Measurements from ENCODE around the gene PCDH20. TPM values are rescaled to one million over a fixed set of nuclear protein-coding genes. Genes with fewer than 3 reads are reported as not detected.

PCDH20 gene
- total and polyA plus RNA-seq, 4 donors: 0.33 to 1.3 (median 0.76) TPM

DNA sequence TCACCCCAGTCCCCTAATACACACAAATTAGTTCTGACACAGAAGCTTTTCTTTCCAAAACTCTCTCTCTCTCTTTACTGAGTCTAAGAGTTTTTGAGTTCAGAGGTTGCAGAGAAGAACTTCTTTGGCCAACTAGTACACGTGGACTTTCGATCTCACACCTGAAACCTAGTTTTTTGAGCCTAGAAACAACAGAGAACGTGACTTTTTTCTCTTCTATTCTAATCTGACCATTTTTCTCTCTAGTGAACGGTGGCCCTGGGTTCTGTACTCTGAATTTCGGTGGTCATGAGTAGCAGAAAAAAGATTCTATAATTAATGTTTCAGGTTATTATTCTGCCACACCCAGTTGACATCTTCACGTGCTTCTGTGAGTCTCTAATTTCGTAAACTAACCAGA, 24.2 kb downstream of the PCDH20 start:
- no peaks in the 10 kb centered on the region for H3K4me1 ChIP-seq (ENCODE audit: control insufficient read depth in 4 of 4, insufficient read depth in 4 of 4, low read length in 3 of 4)
- no peaks in the 10 kb centered on the region for H3K36me3 ChIP-seq (ENCODE audit: control insufficient read depth in 4 of 4, insufficient read depth in 3 of 4, low read depth in 1 of 4, low read length in 3 of 4)
- H3K9me3 ChIP-seq (ENCODE audit: control insufficient read depth in 4 of 4, low read length in 3 of 4): no peaks in the 10 kb centered on the region
- no peaks in the 10 kb centered on the region for H3K27me3 ChIP-seq (ENCODE audit: control insufficient read depth in 4 of 4, insufficient read depth in 4 of 4, low read length in 3 of 4)
- no peak overlapping the region for H3K4me3 ChIP-seq (ENCODE audit: low read depth in 1 of 3, low read length in 3 of 3)
- TF ChIP-seq YY1 (IDR thresholded peaks at IDR 0.05) (no peak), EGR1 (IDR thresholded peaks at IDR 0.05; ENCODE audit: low read depth in 2 of 2) (no peak), HNF4A (conservative IDR thresholded peaks at IDR 0.05) (no peak), FOXA1 (IDR thresholded peaks at IDR 0.05) (no peak), RXRA (IDR thresholded peaks at IDR 0.05) (no peak), TAF1 (conservative IDR thresholded peaks at IDR 0.05) (no peak), NR2F2 (IDR thresholded peaks at IDR 0.05) (no peak), RAD21 (IDR thresholded peaks at IDR 0.05) (no peak), HNF4G (IDR thresholded peaks at IDR 0.05) (no peak)
- TF ChIP-seq, protein P1, sequence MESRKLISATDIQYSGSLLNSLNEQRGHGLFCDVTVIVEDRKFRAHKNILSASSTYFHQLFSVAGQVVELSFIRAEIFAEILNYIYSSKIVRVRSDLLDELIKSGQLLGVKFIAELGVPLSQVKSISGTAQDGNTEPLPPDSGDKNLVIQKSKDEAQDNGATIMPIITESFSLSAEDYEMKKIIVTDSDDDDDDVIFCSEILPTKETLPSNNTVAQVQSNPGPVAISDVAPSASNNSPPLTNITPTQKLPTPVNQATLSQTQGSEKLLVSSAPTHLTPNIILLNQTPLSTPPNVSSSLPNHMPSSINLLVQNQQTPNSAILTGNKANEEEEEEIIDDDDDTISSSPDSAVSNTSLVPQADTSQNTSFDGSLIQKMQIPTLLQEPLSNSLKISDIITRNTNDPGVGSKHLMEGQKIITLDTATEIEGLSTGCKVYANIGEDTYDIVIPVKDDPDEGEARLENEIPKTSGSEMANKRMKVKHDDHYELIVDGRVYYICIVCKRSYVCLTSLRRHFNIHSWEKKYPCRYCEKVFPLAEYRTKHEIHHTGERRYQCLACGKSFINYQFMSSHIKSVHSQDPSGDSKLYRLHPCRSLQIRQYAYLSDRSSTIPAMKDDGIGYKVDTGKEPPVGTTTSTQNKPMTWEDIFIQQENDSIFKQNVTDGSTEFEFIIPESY (IDR thresholded peaks at IDR 0.05): no peak
- TF ChIP-seq, protein P2, sequence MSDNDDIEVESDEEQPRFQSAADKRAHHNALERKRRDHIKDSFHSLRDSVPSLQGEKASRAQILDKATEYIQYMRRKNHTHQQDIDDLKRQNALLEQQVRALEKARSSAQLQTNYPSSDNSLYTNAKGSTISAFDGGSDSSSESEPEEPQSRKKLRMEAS (IDR thresholded peaks at IDR 0.05): no peak
- H3K27ac ChIP-seq (ENCODE audit: low read depth in 1 of 2, low read length in 2 of 2): no peak overlapping the region
- 64% methylated on average over 7 of the region's 7 CpGs for WGBS
- DNase-seq (ENCODE audit: low spot score): no peak
- no peak overlapping the region for H3K9ac ChIP-seq (ENCODE audit: low read depth in 1 of 2, low read length in 2 of 2)

DNA sequence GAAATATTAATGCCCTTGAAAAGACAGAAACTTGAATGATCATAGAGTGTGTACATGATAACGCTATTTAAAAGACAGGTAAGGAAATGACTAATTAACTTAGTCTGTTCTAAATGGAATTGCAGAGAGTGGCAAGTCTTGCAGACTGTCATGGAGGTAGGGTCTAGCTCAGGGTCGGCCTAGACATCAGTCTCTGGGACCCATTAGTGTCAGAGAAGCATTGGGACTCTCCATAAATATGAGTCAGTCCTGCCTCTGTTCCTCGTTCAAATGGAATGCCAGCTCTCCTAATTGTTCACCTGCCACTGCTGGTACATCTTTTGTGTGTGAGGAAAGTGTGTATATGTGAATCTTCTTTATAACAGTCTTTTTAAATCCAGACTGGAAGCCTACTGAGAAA, 28.0 kb downstream of the PCDH20 start:
- H3K9ac ChIP-seq (ENCODE audit: low read depth in 1 of 2, low read length in 2 of 2): no peak overlapping the region
- no peaks in the 10 kb centered on the region for H3K36me3 ChIP-seq (ENCODE audit: control insufficient read depth in 4 of 4, insufficient read depth in 3 of 4, low read depth in 1 of 4, low read length in 3 of 4)
- WGBS: 64% methylated on average over 3 of the region's 3 CpGs
- no peak overlapping the region for H3K4me3 ChIP-seq (ENCODE audit: low read depth in 1 of 3, low read length in 3 of 3)
- peaks cover 0 to 3% (median 0%) of the 10 kb centered on the region in 4 donors for H3K27me3 ChIP-seq (ENCODE audit: control insufficient read depth in 4 of 4, insufficient read depth in 4 of 4, low read length in 3 of 4)
- TF ChIP-seq EGR1 (IDR thresholded peaks at IDR 0.05; ENCODE audit: low read depth in 2 of 2) (no peak), GABPA (IDR thresholded peaks at IDR 0.05 in 1 of 2, conservative IDR thresholded peaks at IDR 0.05 in 1 of 2) (no peak), SP1 (IDR thresholded peaks at IDR 0.05) (no peak), RAD21 (IDR thresholded peaks at IDR 0.05) (no peak), FOXA2 (IDR thresholded peaks at IDR 0.05) (no peak), FOXA1 (IDR thresholded peaks at IDR 0.05) (no peak), TAF1 (conservative IDR thresholded peaks at IDR 0.05) (no peak), YY1 (IDR thresholded peaks at IDR 0.05) (no peak), HNF4G (IDR thresholded peaks at IDR 0.05) (no peak), RXRA (IDR thresholded peaks at IDR 0.05) (no peak), NR2F2 (IDR thresholded peaks at IDR 0.05) (no peak)
- TF ChIP-seq, protein P1 (IDR thresholded peaks at IDR 0.05): no peak
- TF ChIP-seq, protein P3, sequence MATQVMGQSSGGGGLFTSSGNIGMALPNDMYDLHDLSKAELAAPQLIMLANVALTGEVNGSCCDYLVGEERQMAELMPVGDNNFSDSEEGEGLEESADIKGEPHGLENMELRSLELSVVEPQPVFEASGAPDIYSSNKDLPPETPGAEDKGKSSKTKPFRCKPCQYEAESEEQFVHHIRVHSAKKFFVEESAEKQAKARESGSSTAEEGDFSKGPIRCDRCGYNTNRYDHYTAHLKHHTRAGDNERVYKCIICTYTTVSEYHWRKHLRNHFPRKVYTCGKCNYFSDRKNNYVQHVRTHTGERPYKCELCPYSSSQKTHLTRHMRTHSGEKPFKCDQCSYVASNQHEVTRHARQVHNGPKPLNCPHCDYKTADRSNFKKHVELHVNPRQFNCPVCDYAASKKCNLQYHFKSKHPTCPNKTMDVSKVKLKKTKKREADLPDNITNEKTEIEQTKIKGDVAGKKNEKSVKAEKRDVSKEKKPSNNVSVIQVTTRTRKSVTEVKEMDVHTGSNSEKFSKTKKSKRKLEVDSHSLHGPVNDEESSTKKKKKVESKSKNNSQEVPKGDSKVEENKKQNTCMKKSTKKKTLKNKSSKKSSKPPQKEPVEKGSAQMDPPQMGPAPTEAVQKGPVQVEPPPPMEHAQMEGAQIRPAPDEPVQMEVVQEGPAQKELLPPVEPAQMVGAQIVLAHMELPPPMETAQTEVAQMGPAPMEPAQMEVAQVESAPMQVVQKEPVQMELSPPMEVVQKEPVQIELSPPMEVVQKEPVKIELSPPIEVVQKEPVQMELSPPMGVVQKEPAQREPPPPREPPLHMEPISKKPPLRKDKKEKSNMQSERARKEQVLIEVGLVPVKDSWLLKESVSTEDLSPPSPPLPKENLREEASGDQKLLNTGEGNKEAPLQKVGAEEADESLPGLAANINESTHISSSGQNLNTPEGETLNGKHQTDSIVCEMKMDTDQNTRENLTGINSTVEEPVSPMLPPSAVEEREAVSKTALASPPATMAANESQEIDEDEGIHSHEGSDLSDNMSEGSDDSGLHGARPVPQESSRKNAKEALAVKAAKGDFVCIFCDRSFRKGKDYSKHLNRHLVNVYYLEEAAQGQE (IDR thresholded peaks at IDR 0.05): no peak
- TF ChIP-seq, protein P2 (IDR thresholded peaks at IDR 0.05): no peak
- TF ChIP-seq, protein P4, sequence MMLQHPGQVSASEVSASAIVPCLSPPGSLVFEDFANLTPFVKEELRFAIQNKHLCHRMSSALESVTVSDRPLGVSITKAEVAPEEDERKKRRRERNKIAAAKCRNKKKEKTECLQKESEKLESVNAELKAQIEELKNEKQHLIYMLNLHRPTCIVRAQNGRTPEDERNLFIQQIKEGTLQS (IDR thresholded peaks at IDR 0.05): no peak
- DNase-seq (ENCODE audit: low spot score): no peak
- H3K9me3 ChIP-seq (ENCODE audit: control insufficient read depth in 4 of 4, low read length in 3 of 4): no peaks in the 10 kb centered on the region
- no peaks in the 10 kb centered on the region for H3K4me1 ChIP-seq (ENCODE audit: control insufficient read depth in 4 of 4, insufficient read depth in 4 of 4, low read length in 3 of 4)
- no peak overlapping the region for H3K27ac ChIP-seq (ENCODE audit: low read depth in 1 of 2, low read length in 2 of 2)

Data from liver (tissue), 9 donors.